Measurements from ENCODE around the gene JMJD4. TPM values are rescaled to one million over a fixed set of nuclear protein-coding genes. Genes with fewer than 3 reads are reported as not detected.

Gene JMJD4
- total and polyA plus RNA-seq, 2 experiments from 2014 or later: 11.5 to 17.7 TPM

DNA sequence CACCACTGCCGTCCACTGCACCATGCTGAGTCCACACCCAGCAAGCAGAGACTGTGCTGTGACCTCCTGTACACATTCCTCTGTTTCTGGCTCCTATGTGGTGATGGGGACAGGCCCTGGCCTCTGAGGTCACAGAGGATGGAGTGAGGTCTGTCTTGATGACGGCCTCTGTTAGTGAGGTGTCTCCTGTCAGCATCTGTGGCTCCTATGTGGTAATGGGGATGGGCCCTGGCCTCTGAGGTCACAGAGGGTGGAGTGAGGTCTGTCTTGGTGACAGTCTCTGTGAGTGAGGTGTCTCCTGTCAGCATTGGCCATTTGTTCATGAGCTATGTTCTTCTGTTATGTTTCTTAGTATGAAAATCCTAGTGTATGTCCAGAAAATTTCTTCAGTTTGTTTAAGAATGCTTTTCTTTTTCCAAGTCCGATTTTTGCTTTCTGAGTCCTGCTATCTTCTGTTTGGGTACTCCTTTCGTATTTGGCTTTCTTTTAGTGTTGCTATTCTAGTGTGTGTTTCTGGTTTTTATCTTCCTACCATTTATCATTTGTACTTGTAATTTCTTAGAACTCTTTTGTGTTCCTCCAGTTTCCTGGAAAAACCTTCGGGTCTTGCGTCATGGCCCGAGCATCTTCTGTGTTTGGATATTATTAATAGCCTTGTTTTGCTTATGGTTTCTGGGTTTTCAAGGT lies 13.5 kb upstream of the JMJD4 start (continued):
- no peak for TF ChIP-seq ZNF462 (CRISPR knock-in tag; IDR thresholded peaks at IDR 0.05)
- no peak for TF ChIP-seq POLR2AphosphoS5 (IDR thresholded peaks at IDR 0.05; ENCODE audit: low read depth)
- TF ChIP-seq, protein P1, sequence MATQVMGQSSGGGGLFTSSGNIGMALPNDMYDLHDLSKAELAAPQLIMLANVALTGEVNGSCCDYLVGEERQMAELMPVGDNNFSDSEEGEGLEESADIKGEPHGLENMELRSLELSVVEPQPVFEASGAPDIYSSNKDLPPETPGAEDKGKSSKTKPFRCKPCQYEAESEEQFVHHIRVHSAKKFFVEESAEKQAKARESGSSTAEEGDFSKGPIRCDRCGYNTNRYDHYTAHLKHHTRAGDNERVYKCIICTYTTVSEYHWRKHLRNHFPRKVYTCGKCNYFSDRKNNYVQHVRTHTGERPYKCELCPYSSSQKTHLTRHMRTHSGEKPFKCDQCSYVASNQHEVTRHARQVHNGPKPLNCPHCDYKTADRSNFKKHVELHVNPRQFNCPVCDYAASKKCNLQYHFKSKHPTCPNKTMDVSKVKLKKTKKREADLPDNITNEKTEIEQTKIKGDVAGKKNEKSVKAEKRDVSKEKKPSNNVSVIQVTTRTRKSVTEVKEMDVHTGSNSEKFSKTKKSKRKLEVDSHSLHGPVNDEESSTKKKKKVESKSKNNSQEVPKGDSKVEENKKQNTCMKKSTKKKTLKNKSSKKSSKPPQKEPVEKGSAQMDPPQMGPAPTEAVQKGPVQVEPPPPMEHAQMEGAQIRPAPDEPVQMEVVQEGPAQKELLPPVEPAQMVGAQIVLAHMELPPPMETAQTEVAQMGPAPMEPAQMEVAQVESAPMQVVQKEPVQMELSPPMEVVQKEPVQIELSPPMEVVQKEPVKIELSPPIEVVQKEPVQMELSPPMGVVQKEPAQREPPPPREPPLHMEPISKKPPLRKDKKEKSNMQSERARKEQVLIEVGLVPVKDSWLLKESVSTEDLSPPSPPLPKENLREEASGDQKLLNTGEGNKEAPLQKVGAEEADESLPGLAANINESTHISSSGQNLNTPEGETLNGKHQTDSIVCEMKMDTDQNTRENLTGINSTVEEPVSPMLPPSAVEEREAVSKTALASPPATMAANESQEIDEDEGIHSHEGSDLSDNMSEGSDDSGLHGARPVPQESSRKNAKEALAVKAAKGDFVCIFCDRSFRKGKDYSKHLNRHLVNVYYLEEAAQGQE (IDR thresholded peaks at IDR 0.05; ENCODE audit: unreplicated experiment): no peak
- TF ChIP-seq ZNF331 (CRISPR knock-in tag; IDR thresholded peaks at IDR 0.05; ENCODE audit: low read depth): no peak

Measured in GM23338 (cell line).